Neutrophil (primary cell): ENCODE results near the gene PHF14.
"Not testable (repeated sequence)": the region's sequence is repeated elsewhere in the genome, so short reads cannot be mapped to it uniquely, and the experiment has no call there.

Source experiments
- H3K27ac ChIP-seq: fragments of 200-600 bp; sonication (generic); 2 replicates; pipeline ENCODE4 v1.5.1; 2016; ENCODE audit warnings: mild to moderate bottlenecking, moderate library complexity
- H3K27me3 ChIP-seq: fragments of 200-600 bp; sonication (generic); 2 replicates; pipeline ENCODE4 v1.6.0; 2016; ENCODE audit warnings: mild to moderate bottlenecking
- H3K36me3 ChIP-seq: fragments of 200-600 bp; sonication (generic); 2 replicates; pipeline ENCODE4 v1.5.1; 2017
- H3K4me1 ChIP-seq, 2 experiments: fragments of 200-600 bp in 1 of 2; sonication (generic) in 1 of 2; 1 replicate in 1 of 2; 2 replicates in 1 of 2; pipeline versions ENCODE4 v1.5.1 to v1.6.1; 2013 to 2016; ENCODE audit warnings: low read depth in 1 of 2, low read length in 1 of 2, mild to moderate bottlenecking in 1 of 2, moderate library complexity in 1 of 2; ENCODE audit not compliant: control insufficient read depth in 1 of 2, insufficient read depth in 1 of 2
- H3K4me3 ChIP-seq, 2 experiments: fragments of 200-600 bp in 1 of 2; sonication (generic) in 1 of 2; 1 replicate in 1 of 2; 2 replicates in 1 of 2; pipeline ENCODE4 v1.5.1; 2013 to 2016; ENCODE audit warnings: low read depth in 1 of 2, low read length in 1 of 2, mild to moderate bottlenecking in 1 of 2, moderate library complexity in 1 of 2
- H3K9me3 ChIP-seq: fragments of 200-600 bp; sonication (generic); 2 replicates; pipeline ENCODE4 v1.5.1; 2016
- CTCF ChIP-seq: fragments of 200-600 bp; sonication (generic); IDR thresholded peaks from 2 replicates; pipeline ENCODE4 v1.5.1; 2016; ENCODE audit warnings: antibody characterized with exemption

The PHF14 gene

DNA sequence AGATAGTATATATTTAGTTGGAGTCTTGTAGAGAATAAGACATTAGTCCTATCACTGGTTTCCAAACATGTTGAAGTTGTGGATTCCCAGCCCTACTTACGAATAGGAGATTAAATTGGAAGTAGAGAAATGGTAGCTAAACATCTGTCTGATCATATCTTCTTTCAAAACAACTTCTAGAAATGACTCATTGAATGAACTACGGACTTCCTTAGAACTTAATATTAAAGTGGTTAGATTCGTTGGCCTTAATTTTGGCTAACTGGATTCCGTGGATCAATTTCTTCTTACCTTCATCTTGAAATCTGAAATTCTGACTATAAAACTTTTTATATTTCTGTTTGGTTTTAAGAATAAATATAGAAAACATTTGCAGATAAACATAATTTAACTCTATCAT lies 3.4 kb downstream of the PHF14 start:
- peaks cover 15 to 16% of the 10 kb centered on the region in 2 experiments for H3K4me1 ChIP-seq
- no peaks in the 10 kb centered on the region for H3K36me3 ChIP-seq
- TF ChIP-seq CTCF = no peak
- no peaks in the 10 kb centered on the region for H3K27me3 ChIP-seq
- no peak overlapping the region for H3K4me3 ChIP-seq
- no peak overlapping the region for H3K27ac ChIP-seq
- no peaks in the 10 kb centered on the region for H3K9me3 ChIP-seq

DNA sequence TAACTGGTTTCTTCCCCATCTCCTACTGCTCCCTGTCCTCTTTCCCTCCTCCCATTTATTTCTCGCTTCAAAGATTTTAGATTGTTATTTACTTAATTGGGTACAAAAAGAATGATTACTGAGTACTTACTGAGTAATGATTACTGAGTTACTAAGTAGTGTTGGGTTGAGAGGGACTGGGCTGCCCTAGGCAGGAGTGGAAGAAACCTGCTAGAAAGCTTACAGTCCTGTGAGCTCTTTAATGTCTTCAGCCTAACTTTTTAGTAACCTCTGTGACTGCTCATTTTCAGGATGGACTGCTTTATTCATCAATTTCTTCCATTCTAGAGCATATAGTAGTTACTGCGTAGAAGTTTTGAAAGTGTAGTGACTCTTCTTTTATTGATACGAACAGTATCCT lies 7.6 kb downstream of the PHF14 start:
- Histone ChIP-seq H3K36me3 (no peaks in the 10 kb centered on the region), H3K9me3 (no peaks in the 10 kb centered on the region), H3K4me1 (no peaks in the 10 kb centered on the region), H3K4me3 (no peak overlapping the region), H3K27me3 (no peaks in the 10 kb centered on the region), H3K27ac (no peak overlapping the region)
- TF ChIP-seq CTCF = no peak

DNA sequence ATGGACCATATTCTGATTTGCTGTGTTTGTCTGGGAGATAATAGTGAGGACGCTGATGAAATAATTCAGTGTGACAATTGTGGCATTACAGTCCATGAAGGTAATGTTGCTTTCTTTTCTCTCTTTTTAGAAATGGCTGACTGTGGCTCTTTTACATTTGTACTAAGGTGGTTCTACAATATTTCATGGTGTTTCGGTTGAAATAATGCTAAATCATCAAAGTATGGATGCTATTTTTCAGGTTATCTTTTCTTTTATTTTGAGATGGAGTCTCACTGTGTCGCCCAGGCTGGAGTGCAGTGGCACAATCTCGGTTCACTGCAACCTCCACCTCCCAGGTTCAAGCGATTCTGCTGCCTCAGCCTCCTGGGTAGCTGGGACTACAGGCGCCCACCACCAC lies 17.1 kb downstream of the PHF14 start:
- not testable (repeated sequence) for H3K9me3 ChIP-seq, H3K27ac ChIP-seq, H3K36me3 ChIP-seq, H3K4me1 ChIP-seq, H3K4me3 ChIP-seq, H3K27me3 ChIP-seq

DNA sequence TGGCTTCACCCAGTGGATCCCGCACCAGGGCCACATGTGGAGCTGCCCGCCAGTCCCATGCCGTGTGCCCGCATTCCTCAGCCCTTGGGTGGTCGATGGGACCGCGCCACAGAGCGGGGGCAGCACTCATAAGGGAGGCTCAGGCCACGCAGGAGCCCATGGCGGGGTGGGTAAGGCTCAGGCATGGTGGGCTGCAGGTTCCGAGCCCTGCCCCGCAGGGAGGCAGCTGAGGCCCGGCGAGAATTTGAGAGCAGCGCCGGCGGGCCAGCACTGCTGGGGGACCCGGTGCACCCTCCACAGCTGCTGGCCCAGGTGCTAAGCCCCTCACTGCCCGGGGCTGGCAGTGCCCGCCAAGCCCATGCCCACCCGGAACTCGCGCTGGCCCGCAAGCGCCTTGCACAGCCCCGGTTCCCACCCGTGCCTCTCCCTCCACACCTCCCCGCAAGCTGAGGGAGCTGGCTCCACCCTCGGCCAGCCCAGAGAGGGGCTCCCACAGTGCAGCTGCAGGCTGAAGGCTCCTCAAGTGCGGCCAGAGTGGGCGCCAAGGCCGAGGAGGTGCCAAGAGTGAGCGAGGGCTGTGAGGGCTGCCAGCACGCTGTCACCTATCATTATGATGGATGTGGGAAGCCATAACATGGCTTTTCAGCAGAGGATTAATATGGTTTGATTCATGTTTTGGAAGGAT lies 22.0 kb downstream of the PHF14 start:
- not testable (repeated sequence) for H3K36me3 ChIP-seq, H3K27ac ChIP-seq, H3K4me3 ChIP-seq, H3K4me1 ChIP-seq, H3K9me3 ChIP-seq, H3K27me3 ChIP-seq

DNA sequence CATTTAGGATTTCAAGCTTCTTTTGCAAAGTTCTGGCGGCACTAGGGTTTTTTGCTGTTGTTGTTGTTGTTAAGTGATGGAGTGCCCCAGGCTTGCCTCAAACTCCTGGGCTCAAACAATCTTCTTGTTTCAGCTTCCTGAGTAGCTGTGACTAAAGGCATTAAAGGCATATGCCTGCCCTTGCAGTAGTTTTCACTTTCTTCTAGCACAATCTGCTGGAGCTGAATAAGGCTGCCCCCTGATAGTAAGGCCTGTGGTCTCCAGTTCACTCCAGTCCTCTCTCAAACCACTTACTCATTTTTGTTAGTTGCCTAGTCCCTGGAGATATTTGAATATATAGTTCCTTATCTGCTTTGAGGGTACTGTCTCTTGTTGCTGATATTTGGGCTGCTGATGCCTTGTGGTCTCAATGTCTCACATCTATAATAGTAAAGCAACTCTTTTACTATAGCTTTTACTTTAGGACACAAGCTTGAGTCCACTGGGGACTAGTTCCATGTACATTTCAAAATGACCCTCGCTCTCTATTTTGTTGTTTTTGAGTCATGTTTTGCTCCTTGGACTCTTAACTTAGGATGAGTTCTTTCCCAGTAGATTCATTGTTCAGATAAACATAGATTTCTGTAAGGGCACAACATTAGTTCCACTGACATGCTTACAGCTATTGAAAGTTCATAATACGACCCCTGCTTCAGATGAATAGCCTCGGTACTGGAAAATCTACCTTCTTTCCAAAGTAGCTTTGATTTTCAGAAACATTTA lies 25.5 kb downstream of the PHF14 start:
- no peaks in the 10 kb centered on the region for H3K36me3 ChIP-seq
- H3K27me3 ChIP-seq = no peaks in the 10 kb centered on the region
- H3K9me3 ChIP-seq = no peaks in the 10 kb centered on the region
- no peak overlapping the region for H3K27ac ChIP-seq
- no peaks in the 10 kb centered on the region for H3K4me1 ChIP-seq
- no peak for TF ChIP-seq CTCF
- no peak overlapping the region for H3K4me3 ChIP-seq

DNA sequence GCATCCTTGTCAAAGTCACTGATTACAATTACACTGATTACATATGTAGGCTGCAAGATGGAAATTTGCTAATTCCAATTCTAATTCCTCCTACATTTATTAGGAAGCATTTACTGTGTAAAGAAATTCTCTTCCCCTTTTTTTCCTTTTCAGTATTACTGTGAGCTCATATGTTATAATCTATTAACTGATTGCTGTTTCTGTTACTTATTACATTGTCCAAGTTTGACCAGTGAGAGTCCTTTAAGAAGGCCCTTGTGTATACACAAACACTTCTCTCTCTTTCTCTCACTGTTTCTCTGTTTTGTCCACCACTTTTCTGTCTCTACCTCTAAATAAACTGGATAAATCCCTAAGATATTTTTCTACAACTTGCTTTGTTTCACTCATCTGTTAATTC lies 31.5 kb downstream of the PHF14 start:
- H3K36me3 ChIP-seq = no peaks in the 10 kb centered on the region

More for the DNA sequence above, 31.5 kb downstream of the PHF14 start:
- H3K4me1 ChIP-seq = no peaks in the 10 kb centered on the region
- H3K4me3 ChIP-seq = no peak overlapping the region
- no peaks in the 10 kb centered on the region for H3K9me3 ChIP-seq
- TF ChIP-seq CTCF = no peak
- no peak overlapping the region for H3K27ac ChIP-seq
- no peaks in the 10 kb centered on the region for H3K27me3 ChIP-seq
